PC-9 (cell line): Measurements from ENCODE around the gene GBE1.

ENCODE experiments used
- EZH2 ChIP-seq: fragments of 200-600 bp; sonication (generic); IDR thresholded peaks from 2 replicates; pipeline ENCODE4 v1.8.0; 2017; ENCODE audit warnings: antibody characterized with exemption, low read depth
- TF ChIP-seq, protein P1 (sequence below): fragments of 200-600 bp; sonication (generic); conservative IDR thresholded peaks from 2 replicates; pipeline ENCODE4 v1.6.1; 2017; ENCODE audit warnings: mixed run types, antibody characterized with exemption, mild to moderate bottlenecking, moderate library complexity

GRCh38 chr3:81446806-81447205 is 314.6 kb downstream of the GBE1 start:
- TF ChIP-seq, protein P1, sequence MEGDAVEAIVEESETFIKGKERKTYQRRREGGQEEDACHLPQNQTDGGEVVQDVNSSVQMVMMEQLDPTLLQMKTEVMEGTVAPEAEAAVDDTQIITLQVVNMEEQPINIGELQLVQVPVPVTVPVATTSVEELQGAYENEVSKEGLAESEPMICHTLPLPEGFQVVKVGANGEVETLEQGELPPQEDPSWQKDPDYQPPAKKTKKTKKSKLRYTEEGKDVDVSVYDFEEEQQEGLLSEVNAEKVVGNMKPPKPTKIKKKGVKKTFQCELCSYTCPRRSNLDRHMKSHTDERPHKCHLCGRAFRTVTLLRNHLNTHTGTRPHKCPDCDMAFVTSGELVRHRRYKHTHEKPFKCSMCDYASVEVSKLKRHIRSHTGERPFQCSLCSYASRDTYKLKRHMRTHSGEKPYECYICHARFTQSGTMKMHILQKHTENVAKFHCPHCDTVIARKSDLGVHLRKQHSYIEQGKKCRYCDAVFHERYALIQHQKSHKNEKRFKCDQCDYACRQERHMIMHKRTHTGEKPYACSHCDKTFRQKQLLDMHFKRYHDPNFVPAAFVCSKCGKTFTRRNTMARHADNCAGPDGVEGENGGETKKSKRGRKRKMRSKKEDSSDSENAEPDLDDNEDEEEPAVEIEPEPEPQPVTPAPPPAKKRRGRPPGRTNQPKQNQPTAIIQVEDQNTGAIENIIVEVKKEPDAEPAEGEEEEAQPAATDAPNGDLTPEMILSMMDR = no peak
- no peak for TF ChIP-seq EZH2
